Measurements from ENCODE around the gene KCNIP4. TPM values are rescaled to one million over a fixed set of nuclear protein-coding genes. Genes with fewer than 3 reads are reported as not detected.

The KCNIP4 gene
- total RNA-seq, 1 donor from 2014 or later: not detected

DNA sequence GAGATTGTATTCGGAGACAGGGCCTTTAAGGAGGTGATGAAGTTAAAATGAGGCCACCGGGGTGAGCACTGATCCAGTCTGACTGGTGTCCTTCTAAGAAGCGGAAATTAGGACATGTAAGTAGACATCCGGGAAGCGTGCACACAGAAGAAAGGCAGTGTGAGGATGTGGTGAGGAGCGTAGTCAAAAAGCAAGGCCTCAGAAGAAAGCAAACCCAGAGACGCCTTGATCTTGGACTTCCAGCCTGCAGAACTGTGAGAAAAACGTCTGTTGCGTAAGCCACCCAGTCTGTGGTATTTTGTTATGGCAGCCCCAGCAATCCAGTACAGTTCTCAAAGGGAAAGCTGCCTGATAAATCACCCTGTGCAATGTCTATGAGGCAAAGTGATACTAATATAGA lies 153.5 kb downstream of the KCNIP4 start:
- DNase-seq: no peak
- Mint-ChIP-seq H3K27me3 (no peaks in the 10 kb centered on the region), H3K9me3 (no peaks in the 10 kb centered on the region), H3K4me1 (no peaks in the 10 kb centered on the region), H3K27ac (no peak overlapping the region), H3K36me3 (ENCODE audit: low read depth) (no peaks in the 10 kb centered on the region), H3K4me3 (no peak overlapping the region)
- intact Hi-C loops (cut with micrococcal nuclease): no loop called here

- H3K4me3 Mint-ChIP-seq: no peak overlapping the region
- no peak for DNase-seq
- H3K9me3 Mint-ChIP-seq: no peaks in the 10 kb centered on the region
- no peaks in the 10 kb centered on the region for H3K27me3 Mint-ChIP-seq
- intact Hi-C loops (cut with micrococcal nuclease): no loop called here
- no peak overlapping the region for H3K27ac Mint-ChIP-seq
- H3K4me1 Mint-ChIP-seq: no peaks in the 10 kb centered on the region
- H3K36me3 Mint-ChIP-seq (ENCODE audit: low read depth): no peaks in the 10 kb centered on the region
Measured at GRCh38 chr4:21792736-21793135, 155.8 kb downstream of the KCNIP4 start.

DNA sequence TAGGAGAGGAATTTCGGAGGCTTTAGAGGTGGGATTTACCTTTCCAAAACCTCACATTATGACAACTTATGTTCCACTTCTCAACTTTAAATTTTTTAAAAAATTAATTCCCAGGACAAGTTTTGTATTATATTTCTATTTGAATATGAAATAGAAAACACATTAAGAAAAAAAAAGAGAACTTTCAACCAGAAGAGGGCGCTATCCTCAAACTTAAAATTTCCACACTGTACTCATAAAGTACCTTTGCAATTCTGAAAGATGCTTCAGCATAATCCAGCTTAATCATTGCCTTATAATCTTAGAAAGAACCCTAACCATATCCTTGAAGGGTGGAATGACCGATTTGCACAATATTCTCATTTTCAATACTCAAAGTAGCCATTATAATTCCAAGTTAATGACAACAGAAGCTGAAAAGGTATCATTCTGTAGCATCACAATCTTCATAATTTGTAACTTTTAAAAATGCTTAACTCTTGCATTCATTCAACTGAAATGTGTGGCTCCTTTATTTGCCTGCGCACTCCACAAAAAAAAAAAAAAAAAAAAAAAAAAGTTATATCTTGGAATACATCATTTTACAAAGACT lies 158.0 kb downstream of the KCNIP4 start:
- H3K4me3 Mint-ChIP-seq: no peak overlapping the region
- no peak for DNase-seq
- no peak overlapping the region for H3K27ac Mint-ChIP-seq
- H3K36me3 Mint-ChIP-seq (ENCODE audit: low read depth): no peaks in the 10 kb centered on the region
- intact Hi-C loops (cut with micrococcal nuclease): loop anchor here (1.0 kb wide), 1 partner anchor 900 kb away; no protein-coding TSS in a partner anchor
- no peaks in the 10 kb centered on the region for H3K4me1 Mint-ChIP-seq
- no peaks in the 10 kb centered on the region for H3K9me3 Mint-ChIP-seq
- no peaks in the 10 kb centered on the region for H3K27me3 Mint-ChIP-seq

- no peak overlapping the region for H3K4me3 Mint-ChIP-seq
- no peak for DNase-seq
- H3K27ac Mint-ChIP-seq: no peak overlapping the region
- no peaks in the 10 kb centered on the region for H3K36me3 Mint-ChIP-seq (ENCODE audit: low read depth)
- no peaks in the 10 kb centered on the region for H3K9me3 Mint-ChIP-seq
- no peaks in the 10 kb centered on the region for H3K4me1 Mint-ChIP-seq
- no peaks in the 10 kb centered on the region for H3K27me3 Mint-ChIP-seq
- intact Hi-C loops (cut with micrococcal nuclease): no loop called here
Measured at GRCh38 chr4:21780148-21780547, 168.4 kb downstream of the KCNIP4 start.

DNA sequence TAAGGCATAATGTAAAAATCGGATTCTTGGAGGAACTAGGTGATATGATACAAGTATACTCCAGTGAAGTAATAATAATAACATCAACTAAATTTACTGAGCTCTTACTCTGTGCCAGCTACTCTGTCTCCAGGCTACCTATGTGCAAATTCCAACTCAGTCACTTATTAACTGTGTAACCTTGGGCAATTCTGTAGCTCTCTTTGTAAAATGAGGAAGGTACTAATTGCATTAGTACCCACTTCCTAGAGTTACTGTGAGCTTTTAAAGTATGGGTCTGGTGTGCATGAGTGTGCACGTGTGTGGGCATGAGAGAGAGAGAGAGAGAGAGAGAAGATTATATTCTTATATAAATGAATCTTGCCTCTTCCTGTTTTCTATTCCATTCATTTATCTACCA lies 169.9 kb downstream of the KCNIP4 start:
- Mint-ChIP-seq H3K27me3 (peaks cover 1% of the 10 kb centered on the region), H3K4me3 (no peak overlapping the region), H3K27ac (no peak overlapping the region), H3K36me3 (ENCODE audit: low read depth) (no peaks in the 10 kb centered on the region), H3K9me3 (no peaks in the 10 kb centered on the region), H3K4me1 (no peaks in the 10 kb centered on the region)
- intact Hi-C loops (cut with micrococcal nuclease): no loop called here
- no peak for DNase-seq

DNA sequence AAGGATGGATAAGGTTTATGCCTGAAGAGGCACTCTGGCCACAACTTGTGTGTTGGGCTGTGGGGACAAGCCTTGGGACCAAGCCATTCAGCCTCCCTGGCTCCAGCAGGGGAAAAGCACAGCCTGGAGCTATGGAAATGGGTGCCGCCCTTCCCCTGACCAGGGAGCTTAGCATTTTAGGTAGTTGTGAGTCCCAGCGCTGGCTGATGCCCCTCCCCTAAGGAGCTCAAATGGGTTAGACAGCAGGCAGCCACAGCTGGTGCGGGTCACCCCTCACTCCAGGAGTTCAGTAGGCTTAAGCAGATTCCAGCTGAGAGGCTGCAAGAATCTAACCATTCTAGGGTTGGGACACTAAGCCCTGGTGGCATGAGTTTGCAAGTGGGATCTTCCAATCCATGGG lies 172.9 kb downstream of the KCNIP4 start:
- Mint-ChIP-seq H3K4me3 (no peak overlapping the region), H3K27me3 (peaks cover 3% of the 10 kb centered on the region), H3K27ac (no peak overlapping the region), H3K36me3 (ENCODE audit: low read depth) (no peaks in the 10 kb centered on the region), H3K4me1 (no peaks in the 10 kb centered on the region), H3K9me3 (no peaks in the 10 kb centered on the region)
- no peak for DNase-seq
- intact Hi-C loops (cut with micrococcal nuclease): no loop called here

GRCh38 chr4:21769404-21770147 lies 179.0 kb downstream of the KCNIP4 start:
- DNase-seq: no peak
- Mint-ChIP-seq H3K4me3 (no peak overlapping the region), H3K36me3 (ENCODE audit: low read depth) (no peaks in the 10 kb centered on the region), H3K9me3 (no peaks in the 10 kb centered on the region), H3K4me1 (peaks cover 3% of the 10 kb centered on the region), H3K27ac (no peak overlapping the region), H3K27me3 (peaks cover 6% of the 10 kb centered on the region)
- intact Hi-C loops (cut with micrococcal nuclease): loop anchor here (5.0 kb wide), 2 partner anchors 262 to 1352 kb away; no protein-coding TSS in a partner anchor

DNA sequence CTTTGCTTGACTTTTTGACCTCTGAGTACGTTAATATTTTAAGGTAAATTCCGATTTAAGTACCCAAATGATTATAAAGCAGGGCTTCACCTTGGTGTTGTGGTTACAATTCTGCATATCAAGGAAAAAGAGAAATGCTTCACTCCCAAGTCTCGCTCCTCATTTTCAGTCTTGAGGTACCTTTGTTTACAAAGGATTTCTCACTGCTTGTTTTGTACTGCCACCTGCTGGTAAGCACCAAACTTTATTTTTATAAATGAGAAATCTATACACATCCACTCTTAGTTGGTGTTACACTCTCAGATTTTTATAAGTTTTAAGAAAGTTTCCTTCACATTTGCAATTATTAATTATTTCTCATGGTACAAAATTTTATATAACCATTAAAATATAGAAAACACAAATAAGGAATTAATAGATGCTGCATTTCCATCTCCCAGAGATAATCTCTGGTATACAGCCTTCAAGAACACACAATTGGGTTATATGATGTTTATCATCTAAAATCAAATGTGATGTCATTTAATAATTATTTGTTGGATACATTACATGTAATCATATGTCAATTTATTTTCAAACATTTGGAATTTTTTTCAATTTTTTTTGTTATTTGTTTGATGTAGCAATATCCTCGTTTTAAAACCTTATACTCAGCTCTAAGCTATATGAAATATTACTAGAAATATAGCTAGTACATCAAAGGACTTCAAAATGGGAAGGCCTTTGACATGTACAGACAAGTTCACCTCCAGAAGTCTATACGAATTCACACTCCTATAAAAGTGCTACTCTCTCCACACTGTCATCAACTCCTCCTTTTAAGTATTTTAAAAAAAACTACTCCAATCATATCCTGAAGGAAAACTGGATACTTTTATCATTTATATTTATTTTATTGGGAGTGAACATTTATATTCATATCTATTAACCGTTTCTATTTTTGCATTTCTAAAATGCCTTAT lies 179.9 kb downstream of the KCNIP4 start:
- Mint-ChIP-seq H3K27me3 (peaks cover 4% of the 10 kb centered on the region), H3K9me3 (no peaks in the 10 kb centered on the region), H3K4me1 (peaks cover 3% of the 10 kb centered on the region), H3K4me3 (no peak overlapping the region), H3K27ac (no peak overlapping the region), H3K36me3 (ENCODE audit: low read depth) (no peaks in the 10 kb centered on the region)
- DNase-seq: peak; percentile 74
- intact Hi-C loops (cut with micrococcal nuclease): loop anchor here (5.0 kb wide), 2 partner anchors 261 to 1351 kb away; no protein-coding TSS in a partner anchor

DNA sequence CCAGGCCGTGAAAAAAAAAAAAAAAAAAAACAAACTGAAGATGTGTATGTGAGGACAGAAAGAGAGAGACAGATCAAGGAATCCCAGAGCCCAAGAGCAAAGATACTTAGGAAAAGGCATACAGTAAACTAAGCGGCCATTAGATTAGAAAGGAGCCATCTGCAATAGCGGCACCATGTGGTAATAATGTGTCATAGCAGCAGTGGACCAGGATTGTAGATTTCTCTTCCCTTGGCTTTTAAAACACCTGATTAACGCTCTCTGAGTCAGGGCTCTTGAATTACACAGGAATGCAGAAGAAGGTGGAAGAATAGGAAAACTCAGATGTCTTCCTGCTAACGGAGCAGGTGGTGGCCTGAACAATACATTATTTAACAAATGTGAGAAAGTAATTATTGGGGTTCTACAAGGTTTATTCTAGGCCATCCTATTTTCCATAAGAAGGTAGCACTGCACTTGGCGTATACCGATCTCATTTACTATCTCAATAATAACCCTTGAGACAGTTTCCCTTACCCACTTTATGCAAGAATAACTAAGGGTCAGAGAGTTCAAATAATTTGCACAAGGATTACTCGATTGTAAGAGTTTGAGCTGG lies 182.7 kb downstream of the KCNIP4 start:
- H3K27ac Mint-ChIP-seq: no peak overlapping the region

GRCh38 chr4:21763855-21764254 lies 184.7 kb downstream of the KCNIP4 start:
- Mint-ChIP-seq H3K4me3 (no peak overlapping the region), H3K9me3 (no peaks in the 10 kb centered on the region), H3K27ac (no peak overlapping the region), H3K27me3 (peaks cover 3% of the 10 kb centered on the region), H3K36me3 (ENCODE audit: low read depth) (no peaks in the 10 kb centered on the region), H3K4me1 (no peaks in the 10 kb centered on the region)
- no peak for DNase-seq
- intact Hi-C loops (cut with micrococcal nuclease): no loop called here

More for the DNA sequence above, 182.7 kb downstream of the KCNIP4 start:
- Mint-ChIP-seq H3K27me3 (peaks cover 3% of the 10 kb centered on the region), H3K4me1 (peaks cover 3% of the 10 kb centered on the region), H3K9me3 (no peaks in the 10 kb centered on the region), H3K36me3 (ENCODE audit: low read depth) (no peaks in the 10 kb centered on the region), H3K4me3 (no peak overlapping the region)
- DNase-seq: peak; percentile 73
- intact Hi-C loops (cut with micrococcal nuclease): loop anchor here (5.0 kb wide), 2 partner anchors 259 to 1349 kb away; no protein-coding TSS in a partner anchor

GRCh38 chr4:21757248-21757647 lies 191.3 kb downstream of the KCNIP4 start:
- H3K4me1 Mint-ChIP-seq: no peaks in the 10 kb centered on the region
- H3K36me3 Mint-ChIP-seq (ENCODE audit: low read depth): no peaks in the 10 kb centered on the region
- intact Hi-C loops (cut with micrococcal nuclease): no loop called here
- H3K9me3 Mint-ChIP-seq: no peaks in the 10 kb centered on the region
- H3K27ac Mint-ChIP-seq: no peak overlapping the region
- no peak for DNase-seq
- no peaks in the 10 kb centered on the region for H3K27me3 Mint-ChIP-seq
- no peak overlapping the region for H3K4me3 Mint-ChIP-seq

GRCh38 chr4:21753084-21753760 lies 195.3 kb downstream of the KCNIP4 start:
- DNase-seq: no peak
- Mint-ChIP-seq H3K27ac (no peak overlapping the region), H3K4me3 (no peak overlapping the region), H3K9me3 (no peaks in the 10 kb centered on the region), H3K4me1 (no peaks in the 10 kb centered on the region), H3K27me3 (no peaks in the 10 kb centered on the region), H3K36me3 (ENCODE audit: low read depth) (no peaks in the 10 kb centered on the region)
- intact Hi-C loops (cut with micrococcal nuclease): no loop called here

DNA sequence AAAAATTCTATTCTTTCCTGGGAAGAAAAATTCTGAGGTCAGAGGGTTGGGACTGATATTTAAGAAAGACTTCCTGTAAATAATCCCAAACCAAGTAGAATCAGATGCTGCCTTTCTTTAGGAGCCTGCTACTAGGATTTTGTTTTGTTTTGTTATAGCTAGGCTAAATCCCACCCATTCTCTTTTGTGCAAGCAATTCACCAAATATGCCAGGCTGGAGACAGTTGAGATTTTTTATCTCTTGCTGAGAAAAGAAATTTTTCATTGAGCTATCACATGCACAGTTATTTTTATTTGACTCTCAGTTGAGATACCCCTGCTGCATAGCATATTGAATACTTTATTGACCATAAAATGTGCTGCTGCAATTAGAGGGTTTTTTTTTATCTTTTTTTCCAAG lies 196.0 kb downstream of the KCNIP4 start:
- intact Hi-C loops (cut with micrococcal nuclease): no loop called here
- H3K4me3 Mint-ChIP-seq: no peak overlapping the region
- no peaks in the 10 kb centered on the region for H3K9me3 Mint-ChIP-seq
- no peak for DNase-seq
- no peaks in the 10 kb centered on the region for H3K4me1 Mint-ChIP-seq
- no peaks in the 10 kb centered on the region for H3K36me3 Mint-ChIP-seq (ENCODE audit: low read depth)
- H3K27ac Mint-ChIP-seq: no peak overlapping the region
- no peaks in the 10 kb centered on the region for H3K27me3 Mint-ChIP-seq

Data from activated CD4-positive, alpha-beta T cell treated with anti-CD3 and anti-CD28 coated beads, Interleukin-2, amount 10 ng/mL, durations not matched to agents 24 days and 14 days (primary cell).